SH-SY5Y (cell line): Measurements from ENCODE around the gene ACRBP.
A peak's percentile ranks its signal among the peaks of the same experiment; 100 is the strongest.

ENCODE experiments used
- GATA2 ChIP-seq: IDR thresholded peaks from 2 replicates; pipeline ENCODE4 v1.6.1; 2011; ENCODE audit warnings: mild to moderate bottlenecking, low read depth, low read length
- GATA3 ChIP-seq: IDR thresholded peaks from 2 replicates; pipeline ENCODE4 v1.6.1; 2011; ENCODE audit warnings: low read depth, mild to moderate bottlenecking, low read length, moderate library complexity

ACRBP gene

GRCh38 chr12:6647083-6647604 is at the start of gene ACRBP:
Gene ACRBP (minus strand): TSS chr12:6647432. CDS start chr12:6647366, 66 bp downstream.
- no peak for TF ChIP-seq GATA2
- no peak for TF ChIP-seq GATA3

- TF ChIP-seq GATA3: no peak
- no peak for TF ChIP-seq GATA2
Measured at GRCh38 chr12:6695313-6696045, 48.2 kb upstream of the ACRBP start.

- TF ChIP-seq GATA3: no peak
- no peak for TF ChIP-seq GATA2
Measured at GRCh38 chr12:6694701-6695100, 47.5 kb upstream of the ACRBP start.

GRCh38 chr12:6693832-6694355 is 46.7 kb upstream of the ACRBP start:
- TF ChIP-seq GATA2 (no peak), GATA3 (no peak)

- no peak for TF ChIP-seq GATA2
- no peak for TF ChIP-seq GATA3
Measured at GRCh38 chr12:6692888-6693287, 45.7 kb upstream of the ACRBP start.

- TF ChIP-seq GATA2 (no peak), GATA3 (no peak)
Measured at GRCh38 chr12:6691473-6691872, 44.2 kb upstream of the ACRBP start.

GRCh38 chr12:6688999-6689882 is 42.0 kb upstream of the ACRBP start, which contains the start of gene ZNF384:
Gene ZNF384 (minus strand): TSS chr12:6689375. CDS start chr12:6679520, 9,855 bp downstream.
- no peak for TF ChIP-seq GATA3
- TF ChIP-seq GATA2: peak; percentile 25; the same call in 1 of the 2 replicates

- TF ChIP-seq GATA2 (no peak), GATA3 (no peak)
Measured at GRCh38 chr12:6688543-6688998, 41.3 kb upstream of the ACRBP start.

GRCh38 chr12:6685814-6686213 is 38.6 kb upstream of the ACRBP start:
- TF ChIP-seq GATA2 (no peak), GATA3 (no peak)

- no peak for TF ChIP-seq GATA3
- no peak for TF ChIP-seq GATA2
Measured at GRCh38 chr12:6684609-6685008, 37.4 kb upstream of the ACRBP start.

- no peak for TF ChIP-seq GATA2
- TF ChIP-seq GATA3: no peak
Measured at GRCh38 chr12:6676962-6677361, 29.7 kb upstream of the ACRBP start.

GRCh38 chr12:6672143-6672542 is 24.9 kb upstream of the ACRBP start:
- TF ChIP-seq GATA2 (no peak), GATA3 (no peak)

- TF ChIP-seq GATA3: no peak
- no peak for TF ChIP-seq GATA2
Measured at GRCh38 chr12:6667559-6668210, 20.5 kb upstream of the ACRBP start.

- TF ChIP-seq GATA2 (no peak), GATA3 (no peak)
Measured at GRCh38 chr12:6666211-6666610, 19.0 kb upstream of the ACRBP start.

GRCh38 chr12:6664902-6665301 is 17.7 kb upstream of the ACRBP start:
- TF ChIP-seq GATA2 (no peak), GATA3 (no peak)
